GM21360 (cell line): ENCODE data around the gene LDAH.
A peak's percentile ranks its signal among the peaks of the same experiment; 100 is the strongest.

Source experiments
- ATAC-seq: cut with Tn5 transposase; IDR thresholded peaks from one replicate; pipeline ENCODE4 v1.9.1; 2021; ENCODE audit warnings: mild to moderate bottlenecking, moderate library complexity; ENCODE audit not compliant: unreplicated experiment

LDAH gene

GRCh38 chr2:20822535-20823490 is at the start of gene LDAH:
LDAH (minus strand) TSS chr2:20823101; CDS start chr2:20801463, 21,638 bp downstream.
- ATAC-seq: peak; percentile 84

GRCh38 chr2:20868377-20868776 is 45.5 kb upstream of the LDAH start:
- ATAC-seq: peak; percentile 100

- no peak for ATAC-seq
Measured at GRCh38 chr2:20862850-20863249, 39.9 kb upstream of the LDAH start.

GRCh38 chr2:20855456-20855855 is 32.6 kb upstream of the LDAH start:
- no peak for ATAC-seq

- ATAC-seq: no peak
Measured at GRCh38 chr2:20852670-20853069, 29.8 kb upstream of the LDAH start.

GRCh38 chr2:20852139-20852538 is 29.2 kb upstream of the LDAH start:
- no peak for ATAC-seq

- ATAC-seq: no peak
Measured at GRCh38 chr2:20844246-20844645, 21.3 kb upstream of the LDAH start.

- ATAC-seq: no peak
Measured at GRCh38 chr2:20839052-20839451, 16.2 kb upstream of the LDAH start.

GRCh38 chr2:20838016-20838415 is 15.1 kb upstream of the LDAH start:
- ATAC-seq: no peak

GRCh38 chr2:20836521-20836920 is 13.6 kb upstream of the LDAH start:
- no peak for ATAC-seq

GRCh38 chr2:20834331-20834730 is 11.4 kb upstream of the LDAH start:
- no peak for ATAC-seq

- no peak for ATAC-seq
Measured at GRCh38 chr2:20832606-20833005, 9.7 kb upstream of the LDAH start.

GRCh38 chr2:20829861-20830260 is 7.0 kb upstream of the LDAH start:
- no peak for ATAC-seq

- no peak for ATAC-seq
Measured at GRCh38 chr2:20823917-20824316, 1.0 kb upstream of the LDAH start.

- no peak for ATAC-seq
Measured at GRCh38 chr2:20818820-20819219, 4.1 kb downstream of the LDAH start.

- no peak for ATAC-seq
Measured at GRCh38 chr2:20815216-20815615, 7.7 kb downstream of the LDAH start.

- no peak for ATAC-seq
Measured at GRCh38 chr2:20812779-20813178, 10.1 kb downstream of the LDAH start.

- no peak for ATAC-seq
Measured at GRCh38 chr2:20806286-20806685, 16.6 kb downstream of the LDAH start.

GRCh38 chr2:20803974-20804373 is 18.9 kb downstream of the LDAH start:
- no peak for ATAC-seq

GRCh38 chr2:20803226-20803682 is 19.6 kb downstream of the LDAH start:
- ATAC-seq: no peak

GRCh38 chr2:20797096-20797495 is 25.8 kb downstream of the LDAH start:
- no peak for ATAC-seq

GRCh38 chr2:20796374-20796791 is 26.5 kb downstream of the LDAH start:
- no peak for ATAC-seq
